Measurements from ENCODE around the gene TYRO3. TPM values are rescaled to one million over a fixed set of nuclear protein-coding genes. Genes with fewer than 3 reads are reported as not detected.

Gene TYRO3
- total and polyA plus RNA-seq, 7 donors = 1.4 to 6.6 (median 4.2) TPM

- TF ChIP-seq POLR2AphosphoS5 (IDR thresholded peaks at IDR 0.05) (no peak), EP300 (IDR thresholded peaks at IDR 0.05) (no peak), POLR2A (IDR thresholded peaks at IDR 0.05) (no peak), CTCF (IDR thresholded peaks at IDR 0.05) (no peak)
- Histone ChIP-seq H3K9me3 (no peaks in the 10 kb centered on the region), H3K27me3 (no peaks in the 10 kb centered on the region), H3K36me3 (peaks cover 0 to 5% (median 0%) of the 10 kb centered on the region in 4 donors), H3K4me3 (no peak overlapping the region), H3K4me1 (peaks cover 0 to 6% (median 0%) of the 10 kb centered on the region in 4 donors), H3K27ac (no peak overlapping the region)
- no peak for DNase-seq
- WGBS, 2 donors = 92 to 94% methylated on average over 12 of the region's 12 CpGs
- intact Hi-C loops (cut with DNase I) = no loop called here
Measured at GRCh38 chr15:41577863-41578735, 19.1 kb downstream of the TYRO3 start.

GRCh38 chr15:41578736-41579383 is 19.8 kb downstream of the TYRO3 start:
- TF ChIP-seq CTCF (IDR thresholded peaks at IDR 0.05) (no peak), POLR2AphosphoS5 (IDR thresholded peaks at IDR 0.05) (no peak), EP300 (IDR thresholded peaks at IDR 0.05) (no peak), POLR2A (IDR thresholded peaks at IDR 0.05) (no peak)
- 80 to 82% methylated on average over 9 of the region's 9 CpGs for WGBS, 2 donors
- no peak for DNase-seq
- no peak overlapping the region for H3K27ac ChIP-seq
- no peaks in the 10 kb centered on the region for H3K36me3 ChIP-seq
- H3K9me3 ChIP-seq = no peaks in the 10 kb centered on the region
- no peak overlapping the region for H3K4me3 ChIP-seq
- no peaks in the 10 kb centered on the region for H3K27me3 ChIP-seq
- H3K4me1 ChIP-seq = peaks cover 0 to 6% (median 0%) of the 10 kb centered on the region in 4 donors
- intact Hi-C loops (cut with DNase I) = no loop called here

- H3K27ac ChIP-seq = no peak overlapping the region
- no peaks in the 10 kb centered on the region for H3K9me3 ChIP-seq
- WGBS, 2 donors = 62 to 80% methylated on average over 2 of the region's 2 CpGs
- intact Hi-C loops (cut with DNase I) = no loop called here
- no peak overlapping the region for H3K4me3 ChIP-seq
- peaks cover 0 to 13% (median 7%) of the 10 kb centered on the region in 4 donors for H3K4me1 ChIP-seq
- H3K27me3 ChIP-seq = no peaks in the 10 kb centered on the region
- no peak for DNase-seq
- H3K36me3 ChIP-seq = no peaks in the 10 kb centered on the region
- TF ChIP-seq EP300 (IDR thresholded peaks at IDR 0.05) (no peak), POLR2A (IDR thresholded peaks at IDR 0.05) (no peak), CTCF (IDR thresholded peaks at IDR 0.05) (no peak), POLR2AphosphoS5 (IDR thresholded peaks at IDR 0.05) (no peak)
Measured at GRCh38 chr15:41581110-41581509, 22.1 kb downstream of the TYRO3 start.

GRCh38 chr15:41583795-41584194 is 24.8 kb downstream of the TYRO3 start:
- Histone ChIP-seq H3K27ac (no peak overlapping the region), H3K27me3 (no peaks in the 10 kb centered on the region), H3K36me3 (no peaks in the 10 kb centered on the region), H3K4me3 (no peak overlapping the region), H3K4me1 (peaks cover 0 to 9% (median 6%) of the 10 kb centered on the region in 4 donors), H3K9me3 (no peaks in the 10 kb centered on the region)
- 75 to 85% methylated on average over 6 of the region's 6 CpGs for WGBS, 2 donors
- intact Hi-C loops (cut with DNase I) = loop anchor here (2.0 kb wide), 1 partner anchor 25 kb away; the partner anchor contains the start of gene TYRO3
- no peak for DNase-seq
- TF ChIP-seq POLR2AphosphoS5 (IDR thresholded peaks at IDR 0.05) = no peak
- no peak for TF ChIP-seq POLR2A (IDR thresholded peaks at IDR 0.05)

GRCh38 chr15:41584636-41585126 is 25.7 kb downstream of the TYRO3 start:
- 92 to 95% methylated on average over 7 of the region's 7 CpGs for WGBS, 2 donors
- peak overlapping the region; percentile 38 to 76 (median 72) for H3K27ac ChIP-seq

More at GRCh38 chr15:41584636-41585126, 25.7 kb downstream of the TYRO3 start:
- intact Hi-C loops (cut with DNase I) = loop anchor here (2.0 kb wide), 1 partner anchor 26 kb away; the partner anchor contains the start of gene TYRO3
- Histone ChIP-seq H3K27me3 (no peaks in the 10 kb centered on the region), H3K36me3 (no peaks in the 10 kb centered on the region), H3K9me3 (no peaks in the 10 kb centered on the region), H3K4me3 (peak overlapping the region in 3 of 4 donors; percentile 50 to 60 (median 56)), H3K4me1 (peaks cover 0 to 9% (median 6%) of the 10 kb centered on the region in 4 donors)
- no peak for DNase-seq
- TF ChIP-seq POLR2AphosphoS5 (IDR thresholded peaks at IDR 0.05) = no peak
- no peak for TF ChIP-seq CTCF (IDR thresholded peaks at IDR 0.05)
- TF ChIP-seq EP300 (IDR thresholded peaks at IDR 0.05) = no peak
- no peak for TF ChIP-seq POLR2A (IDR thresholded peaks at IDR 0.05)
